IPS-15b (cell line): ENCODE results near the gene ZMAT3.

Experiments used
- H3K27me3 ChIP-seq: one replicate; pipeline ENCODE4 v1.6.1; 2013; ENCODE audit warnings: low read length; ENCODE audit not compliant: control insufficient read depth, insufficient read depth
- H3K36me3 ChIP-seq: one replicate; pipeline ENCODE4 v1.6.1; 2013; ENCODE audit warnings: low read length; ENCODE audit not compliant: control insufficient read depth, insufficient read depth
- H3K4me1 ChIP-seq: one replicate; pipeline ENCODE4 v1.6.1; 2013; ENCODE audit warnings: mild to moderate bottlenecking, low read length; ENCODE audit not compliant: control insufficient read depth, insufficient read depth
- H3K4me3 ChIP-seq: one replicate; pipeline ENCODE4 v1.5.1; 2013; ENCODE audit warnings: low read depth, low read length
- H3K9ac ChIP-seq: one replicate; pipeline ENCODE4 v1.6.1; 2013; ENCODE audit warnings: low read depth, mild to moderate bottlenecking, low read length
- H3K9me3 ChIP-seq: one replicate; pipeline ENCODE4 v1.6.1; 2013; ENCODE audit warnings: mild to moderate bottlenecking, low read length; ENCODE audit not compliant: control insufficient read depth, insufficient read depth

ZMAT3 gene

DNA sequence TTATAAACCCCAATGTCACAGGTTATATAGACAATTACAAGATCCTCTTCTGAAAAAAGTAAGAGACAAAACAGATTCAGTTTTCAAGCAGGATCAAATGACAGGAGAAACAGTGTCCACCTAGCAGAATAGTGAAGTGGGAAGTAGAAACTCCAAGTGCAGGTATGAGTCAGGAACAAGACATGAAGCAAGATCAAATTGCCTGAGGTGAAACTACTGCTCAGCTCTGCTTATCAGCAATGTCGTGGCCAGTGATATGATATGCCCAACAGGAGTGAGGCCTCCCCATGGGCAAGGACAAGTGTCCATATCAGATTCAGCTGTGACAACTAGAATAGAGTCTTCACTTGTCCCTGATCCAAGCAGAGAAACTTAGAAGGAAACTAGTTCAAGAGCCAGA is 100.0 kb downstream of the ZMAT3 start:
- Histone ChIP-seq H3K9ac (no peak overlapping the region), H3K27me3 (no peaks in the 10 kb centered on the region), H3K9me3 (no peaks in the 10 kb centered on the region), H3K4me1 (no peaks in the 10 kb centered on the region), H3K36me3 (no peaks in the 10 kb centered on the region), H3K4me3 (no peak overlapping the region)

DNA sequence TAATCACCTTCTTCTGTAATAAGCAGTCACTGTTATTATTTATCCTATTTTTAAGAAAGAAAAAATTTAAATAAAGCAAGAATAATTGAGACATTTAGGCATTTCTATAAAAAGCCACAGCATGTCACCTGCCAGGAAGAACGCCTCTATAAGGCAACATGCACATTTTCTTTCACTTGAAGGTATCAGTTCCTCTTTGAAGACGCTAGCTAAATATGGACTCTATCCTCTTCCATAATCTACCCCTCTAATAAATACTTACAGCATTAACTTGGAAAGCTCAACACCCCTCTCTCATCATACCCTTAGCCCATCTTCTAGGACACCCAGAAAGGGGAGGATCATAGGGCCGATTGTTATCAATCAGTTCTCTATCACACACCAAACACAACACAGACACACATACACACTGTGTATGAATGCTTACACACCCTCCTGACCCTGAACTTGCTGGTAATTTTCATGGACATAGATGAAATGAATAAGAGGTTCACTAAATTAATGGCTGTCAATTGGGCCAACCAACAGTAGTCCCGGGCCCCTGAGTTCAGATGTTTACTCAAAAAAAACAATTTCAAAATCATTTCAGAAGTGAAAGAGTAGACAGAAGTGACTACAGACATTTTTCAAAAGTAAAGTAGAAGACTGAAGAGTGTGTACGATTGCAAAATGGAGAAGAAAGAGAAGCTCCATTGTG is 102.5 kb downstream of the ZMAT3 start:
- no peaks in the 10 kb centered on the region for H3K27me3 ChIP-seq
- no peak overlapping the region for H3K4me3 ChIP-seq
- no peaks in the 10 kb centered on the region for H3K4me1 ChIP-seq
- no peaks in the 10 kb centered on the region for H3K9me3 ChIP-seq
- no peaks in the 10 kb centered on the region for H3K36me3 ChIP-seq
- no peak overlapping the region for H3K9ac ChIP-seq
